ENCODE results near the gene RTEL1.

The RTEL1 gene

DNA sequence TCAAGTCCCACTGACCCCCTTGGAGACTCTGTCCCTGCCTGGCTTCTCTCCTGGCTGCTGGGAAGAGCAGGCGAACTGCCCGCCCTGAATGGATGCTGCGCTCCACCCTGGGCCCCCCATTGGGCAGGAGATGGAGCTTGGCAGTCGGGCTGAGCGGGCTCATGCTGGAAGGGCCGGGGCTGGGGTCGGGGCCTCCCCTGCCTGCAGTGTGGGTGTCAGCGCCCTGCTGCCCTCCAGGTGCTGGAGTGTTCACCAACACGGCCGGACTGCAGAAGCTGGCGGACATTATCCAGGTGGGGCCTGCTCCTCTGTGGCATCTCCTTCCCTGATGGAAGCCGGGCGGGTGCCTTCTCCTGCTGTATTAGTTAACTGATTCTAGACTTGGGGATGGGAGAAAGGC is 22.3 kb downstream of the RTEL1 start:
- H3K4me3 ChIP-seq (ENCODE audit: low read depth, low read length) = no peak overlapping the region
- no peaks in the 10 kb centered on the region for H3K27me3 ChIP-seq (ENCODE audit: control insufficient read depth, insufficient read depth, low read length)
- no peaks in the 10 kb centered on the region for H3K4me1 ChIP-seq (ENCODE audit: control insufficient read depth, insufficient read depth, low read length)
- H3K36me3 ChIP-seq (ENCODE audit: control insufficient read depth, insufficient read depth, low read length) = peaks cover 35% of the 10 kb centered on the region
- no peaks in the 10 kb centered on the region for H3K9me3 ChIP-seq (ENCODE audit: control insufficient read depth, insufficient read depth, low read length)
- H3K9ac ChIP-seq (ENCODE audit: low read depth, low read length) = no peak overlapping the region

DNA sequence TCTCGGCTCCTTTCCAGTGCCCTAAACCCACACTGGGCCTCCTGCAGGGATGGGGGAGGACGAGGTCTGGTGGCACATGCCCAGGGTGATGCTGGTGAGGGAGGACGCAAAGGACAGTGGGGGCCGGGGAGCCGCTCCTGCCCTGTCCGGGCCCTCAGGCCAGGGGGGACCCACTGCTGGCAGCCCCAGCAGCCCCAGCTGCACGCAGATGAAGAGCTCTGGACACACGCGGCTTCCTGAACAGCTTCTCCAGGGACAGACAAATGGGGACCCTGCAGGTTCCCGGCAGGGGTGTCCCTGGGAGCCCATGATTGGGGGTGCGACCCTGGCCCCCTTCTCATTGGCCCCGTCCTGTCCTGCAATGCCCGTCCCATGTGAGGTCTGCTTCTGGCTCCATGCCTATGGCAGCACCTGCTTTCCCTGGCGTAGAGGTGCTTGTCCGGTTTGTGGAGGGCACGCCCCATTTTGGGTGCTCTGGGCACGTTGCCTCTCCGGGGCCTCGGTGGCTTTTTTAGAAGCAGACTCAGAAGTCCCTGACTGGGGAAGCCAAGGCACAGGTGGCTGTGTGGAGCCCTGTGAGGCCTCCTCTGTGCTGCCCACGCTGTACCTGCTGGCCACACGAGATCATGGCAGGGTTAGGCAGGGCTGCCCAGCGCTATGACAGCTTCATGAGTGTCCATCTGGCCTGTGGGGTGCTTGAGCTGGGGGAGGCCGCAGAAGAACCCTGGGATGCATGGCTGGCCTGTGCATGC is 22.9 kb downstream of the RTEL1 start:
- H3K27me3 ChIP-seq (ENCODE audit: control insufficient read depth, insufficient read depth, low read length) = no peaks in the 10 kb centered on the region
- H3K4me1 ChIP-seq (ENCODE audit: control insufficient read depth, insufficient read depth, low read length) = no peaks in the 10 kb centered on the region
- peaks cover 29% of the 10 kb centered on the region for H3K36me3 ChIP-seq (ENCODE audit: control insufficient read depth, insufficient read depth, low read length)
- H3K9me3 ChIP-seq (ENCODE audit: control insufficient read depth, insufficient read depth, low read length) = no peaks in the 10 kb centered on the region
- no peak overlapping the region for H3K4me3 ChIP-seq (ENCODE audit: low read depth, low read length)
- no peak overlapping the region for H3K9ac ChIP-seq (ENCODE audit: low read depth, low read length)

DNA sequence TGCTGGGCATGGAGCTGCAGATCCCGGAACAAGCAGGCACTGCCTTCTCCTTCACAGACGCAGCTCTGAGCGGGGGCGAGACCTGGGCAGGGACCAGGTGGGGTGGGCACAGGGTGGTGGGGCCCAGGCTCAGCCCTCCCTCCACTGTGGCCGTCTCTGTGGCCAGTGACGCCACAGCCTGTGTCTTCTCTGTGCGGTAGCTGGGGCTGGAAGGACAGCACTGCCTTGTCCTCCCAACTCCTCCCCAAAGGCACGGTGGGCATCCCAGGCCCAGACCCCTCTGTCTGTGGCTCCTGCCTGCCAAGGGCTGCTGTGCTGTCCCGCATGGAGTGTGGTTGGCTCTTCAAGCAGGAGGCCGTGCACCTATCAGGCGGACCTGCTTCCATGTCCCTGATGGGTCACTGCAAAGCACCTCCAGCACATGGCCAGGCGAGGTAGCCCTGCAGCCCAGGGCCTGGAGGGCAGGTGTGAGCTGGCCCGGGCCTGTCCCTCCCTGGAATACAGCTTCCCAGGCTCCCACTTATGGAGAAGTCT is 23.6 kb downstream of the RTEL1 start:
- no peaks in the 10 kb centered on the region for H3K27me3 ChIP-seq (ENCODE audit: control insufficient read depth, insufficient read depth, low read length)
- no peaks in the 10 kb centered on the region for H3K4me1 ChIP-seq (ENCODE audit: control insufficient read depth, insufficient read depth, low read length)
- no peaks in the 10 kb centered on the region for H3K9me3 ChIP-seq (ENCODE audit: control insufficient read depth, insufficient read depth, low read length)
- peaks cover 25% of the 10 kb centered on the region for H3K36me3 ChIP-seq (ENCODE audit: control insufficient read depth, insufficient read depth, low read length)
- no peak overlapping the region for H3K4me3 ChIP-seq (ENCODE audit: low read depth, low read length)
- H3K9ac ChIP-seq (ENCODE audit: low read depth, low read length) = no peak overlapping the region

DNA sequence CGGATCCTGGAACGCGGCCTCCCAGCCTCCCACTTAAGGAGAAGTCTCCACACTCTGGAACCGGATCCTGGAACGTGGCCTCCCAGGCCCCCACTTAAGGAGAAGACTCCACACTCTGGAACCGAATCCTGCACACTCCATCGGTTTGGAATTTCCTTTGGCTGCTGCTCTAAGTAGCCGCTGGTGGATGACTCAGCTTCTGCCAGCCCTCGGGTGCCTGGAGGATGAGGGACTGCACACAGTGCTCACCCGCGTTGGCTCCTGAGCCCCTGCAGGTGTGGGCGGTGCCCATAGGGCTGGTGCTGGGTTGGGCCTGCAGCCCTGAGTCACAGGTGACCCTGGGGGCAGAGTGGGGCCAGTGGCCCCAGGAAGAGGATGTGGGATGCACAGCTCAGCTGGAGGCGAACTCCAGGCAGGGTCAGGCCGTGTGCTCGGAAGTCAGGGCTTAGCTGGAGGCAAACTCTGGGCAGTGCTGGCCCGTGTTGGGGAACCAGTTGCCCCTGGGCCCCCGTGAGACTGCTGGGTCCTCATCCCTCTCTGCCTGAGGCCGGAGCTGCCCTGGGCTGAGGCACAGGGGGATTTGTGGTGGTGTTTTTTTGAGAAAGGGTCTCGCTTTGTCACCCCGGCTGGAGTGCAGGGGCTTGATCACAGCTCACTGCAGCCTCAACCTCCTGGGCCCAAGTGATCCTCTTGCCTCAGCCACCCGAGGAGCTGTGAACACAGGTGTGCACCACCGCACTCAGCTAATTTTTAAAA is 24.4 kb downstream of the RTEL1 start:
- Histone ChIP-seq H3K9ac (ENCODE audit: low read depth, low read length) (no peak overlapping the region), H3K36me3 (ENCODE audit: control insufficient read depth, insufficient read depth, low read length) (peaks cover 23% of the 10 kb centered on the region), H3K4me1 (ENCODE audit: control insufficient read depth, insufficient read depth, low read length) (no peaks in the 10 kb centered on the region)

DNA sequence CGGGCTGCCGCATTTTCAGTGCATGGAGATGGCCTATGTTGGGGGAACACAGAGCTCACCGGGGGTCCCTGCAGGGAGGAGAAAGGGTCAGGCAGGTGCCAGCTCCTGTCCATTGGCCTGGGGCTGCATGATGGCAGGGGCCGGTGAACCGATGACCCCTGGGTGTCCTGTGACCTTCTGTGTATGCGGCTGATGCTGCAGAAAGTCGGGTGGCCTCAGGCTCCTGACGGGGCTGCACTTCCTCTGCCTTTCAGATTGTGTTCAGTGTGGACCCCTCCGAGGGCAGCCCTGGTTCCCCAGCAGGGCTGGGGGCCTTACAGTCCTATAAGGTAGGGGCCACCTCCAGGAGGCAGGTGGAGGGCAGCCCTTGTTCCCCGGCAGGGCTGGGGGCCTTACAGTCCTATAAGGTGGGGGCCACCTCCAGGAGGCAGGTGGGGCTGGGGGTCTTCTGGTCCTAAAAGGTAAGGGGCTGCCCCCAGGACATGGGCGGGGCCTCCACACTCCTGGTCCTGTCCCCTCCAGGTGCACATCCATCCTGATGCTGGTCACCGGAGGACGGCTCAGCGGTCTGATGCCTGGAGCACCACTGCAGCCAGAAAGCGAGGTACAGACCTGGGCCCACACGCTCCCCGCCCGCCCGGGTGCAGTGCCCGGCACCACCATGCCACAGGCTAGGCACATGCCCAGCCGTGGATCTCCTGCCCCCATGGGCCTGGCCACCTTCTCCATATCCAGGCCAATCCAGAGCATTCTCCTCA is 27.3 kb downstream of the RTEL1 start:
- no peaks in the 10 kb centered on the region for H3K4me1 ChIP-seq (ENCODE audit: control insufficient read depth, insufficient read depth, low read length)
- H3K9me3 ChIP-seq (ENCODE audit: control insufficient read depth, insufficient read depth, low read length) = no peaks in the 10 kb centered on the region
- no peak overlapping the region for H3K4me3 ChIP-seq (ENCODE audit: low read depth, low read length)
- no peak overlapping the region for H3K9ac ChIP-seq (ENCODE audit: low read depth, low read length)
- peaks cover 18% of the 10 kb centered on the region for H3K36me3 ChIP-seq (ENCODE audit: control insufficient read depth, insufficient read depth, low read length)
- no peaks in the 10 kb centered on the region for H3K27me3 ChIP-seq (ENCODE audit: control insufficient read depth, insufficient read depth, low read length)

More for the DNA sequence above, 24.4 kb downstream of the RTEL1 start:
- no peak overlapping the region for H3K4me3 ChIP-seq (ENCODE audit: low read depth, low read length)
- no peaks in the 10 kb centered on the region for H3K27me3 ChIP-seq (ENCODE audit: control insufficient read depth, insufficient read depth, low read length)
- no peaks in the 10 kb centered on the region for H3K9me3 ChIP-seq (ENCODE audit: control insufficient read depth, insufficient read depth, low read length)

DNA sequence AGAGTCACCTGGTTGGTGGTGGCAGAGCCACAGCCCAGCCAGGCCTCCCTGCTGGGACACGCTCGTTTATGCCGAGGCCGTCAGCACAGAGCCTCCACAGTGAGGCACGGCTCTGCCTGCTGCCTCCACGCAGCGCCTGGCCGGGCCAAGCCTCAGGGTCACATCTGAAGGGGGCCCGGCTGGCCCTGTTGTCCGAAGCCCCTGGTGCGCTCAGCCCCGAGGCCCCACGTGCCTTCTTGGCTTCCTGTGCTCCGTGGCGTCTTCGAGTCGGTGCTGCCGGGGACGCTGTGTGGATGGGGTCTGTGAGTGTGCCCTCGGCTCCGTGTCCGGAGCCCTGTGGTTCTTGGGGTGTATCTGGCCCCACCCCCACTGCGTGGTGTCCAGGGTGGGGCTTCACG is 28.0 kb downstream of the RTEL1 start:
- Histone ChIP-seq H3K9ac (ENCODE audit: low read depth, low read length) (peak overlapping the region; percentile 47), H3K4me3 (ENCODE audit: low read depth, low read length) (no peak overlapping the region), H3K36me3 (ENCODE audit: control insufficient read depth, insufficient read depth, low read length) (peaks cover 19% of the 10 kb centered on the region), H3K9me3 (ENCODE audit: control insufficient read depth, insufficient read depth, low read length) (no peaks in the 10 kb centered on the region), H3K4me1 (ENCODE audit: control insufficient read depth, insufficient read depth, low read length) (no peaks in the 10 kb centered on the region), H3K27me3 (ENCODE audit: control insufficient read depth, insufficient read depth, low read length) (no peaks in the 10 kb centered on the region)

DNA sequence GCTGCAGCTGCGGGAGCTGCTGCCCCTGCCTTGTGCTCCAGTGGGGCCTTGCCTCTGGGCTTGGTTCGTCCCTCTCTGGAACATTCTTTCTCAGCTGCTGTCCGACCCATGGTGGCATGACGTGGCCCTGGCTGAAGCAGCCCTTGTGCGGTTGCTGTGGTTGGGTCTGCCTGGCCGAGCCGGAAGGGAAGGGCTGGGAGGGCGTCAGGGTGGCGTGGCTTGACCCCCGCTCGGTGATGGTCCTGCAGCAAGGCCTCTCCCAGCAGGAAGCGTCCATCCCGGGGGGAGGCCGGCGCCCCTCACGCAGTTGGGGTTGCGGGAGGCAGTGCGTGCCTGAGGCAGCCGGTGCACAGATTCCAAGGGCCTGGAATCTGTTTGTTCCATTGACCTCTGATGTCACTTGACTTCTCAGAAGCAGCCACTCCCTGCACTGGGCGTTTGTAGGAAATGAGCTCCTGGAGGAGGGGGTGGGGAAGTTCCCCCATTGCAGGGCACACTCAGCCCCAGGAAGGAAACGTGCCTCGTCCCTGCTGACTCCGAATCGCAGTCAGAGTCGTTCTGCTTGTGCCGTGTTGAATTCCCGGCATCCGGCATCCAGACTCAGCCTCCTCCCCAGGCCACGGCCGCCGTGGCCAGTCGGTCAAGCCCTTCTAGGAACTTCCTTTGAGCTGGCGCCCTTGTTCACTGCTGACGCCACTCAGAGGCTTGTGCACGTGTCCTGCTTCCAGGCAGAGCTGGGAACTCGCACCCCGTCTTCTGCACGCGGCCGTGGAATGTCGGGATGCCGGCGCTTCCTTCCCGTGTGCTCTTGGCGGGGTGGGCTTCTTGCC is 28.6 kb downstream of the RTEL1 start:
- H3K27me3 ChIP-seq (ENCODE audit: control insufficient read depth, insufficient read depth, low read length) = no peaks in the 10 kb centered on the region
- peak overlapping the region; percentile 47 for H3K9ac ChIP-seq (ENCODE audit: low read depth, low read length)
- no peaks in the 10 kb centered on the region for H3K4me1 ChIP-seq (ENCODE audit: control insufficient read depth, insufficient read depth, low read length)
- no peaks in the 10 kb centered on the region for H3K9me3 ChIP-seq (ENCODE audit: control insufficient read depth, insufficient read depth, low read length)
- H3K4me3 ChIP-seq (ENCODE audit: low read depth, low read length) = no peak overlapping the region
- H3K36me3 ChIP-seq (ENCODE audit: control insufficient read depth, insufficient read depth, low read length) = peaks cover 24% of the 10 kb centered on the region

DNA sequence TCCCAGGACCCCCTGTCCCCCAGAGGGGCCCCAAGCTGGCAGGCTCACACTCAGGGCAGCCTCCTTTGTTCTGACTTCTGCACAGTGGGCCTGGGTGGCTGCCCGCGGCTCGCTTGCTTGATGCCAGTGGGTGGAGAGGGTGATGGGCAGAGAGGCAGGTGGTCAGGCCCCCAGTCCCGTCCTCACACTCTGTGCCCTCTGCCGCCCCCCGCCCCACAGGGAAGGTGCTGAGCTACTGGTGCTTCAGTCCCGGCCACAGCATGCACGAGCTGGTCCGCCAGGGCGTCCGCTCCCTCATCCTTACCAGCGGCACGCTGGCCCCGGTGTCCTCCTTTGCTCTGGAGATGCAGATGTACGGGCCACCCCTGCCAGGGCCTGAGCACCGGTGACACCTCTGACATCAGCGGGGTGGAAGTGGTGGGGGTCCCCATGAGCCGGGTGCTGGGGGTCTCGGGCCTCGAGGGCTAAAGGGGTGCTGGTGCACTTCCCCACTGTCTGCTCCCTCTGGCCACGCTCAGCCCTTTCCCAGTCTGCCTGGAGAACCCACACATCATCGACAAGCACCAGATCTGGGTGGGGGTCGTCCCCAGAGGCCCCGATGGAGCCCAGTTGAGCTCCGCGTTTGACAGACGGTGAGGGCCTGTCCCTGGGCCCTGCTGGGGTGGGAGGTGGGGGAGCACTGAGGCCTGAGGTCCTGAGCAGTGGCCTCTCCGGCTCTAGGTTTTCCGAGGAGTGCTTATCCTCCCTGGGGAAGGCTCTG is 29.5 kb downstream of the RTEL1 start:
- no peaks in the 10 kb centered on the region for H3K9me3 ChIP-seq (ENCODE audit: control insufficient read depth, insufficient read depth, low read length)
- no peak overlapping the region for H3K9ac ChIP-seq (ENCODE audit: low read depth, low read length)
- H3K4me3 ChIP-seq (ENCODE audit: low read depth, low read length) = no peak overlapping the region
- H3K27me3 ChIP-seq (ENCODE audit: control insufficient read depth, insufficient read depth, low read length) = no peaks in the 10 kb centered on the region
- H3K36me3 ChIP-seq (ENCODE audit: control insufficient read depth, insufficient read depth, low read length) = peaks cover 22% of the 10 kb centered on the region
- no peaks in the 10 kb centered on the region for H3K4me1 ChIP-seq (ENCODE audit: control insufficient read depth, insufficient read depth, low read length)

DNA sequence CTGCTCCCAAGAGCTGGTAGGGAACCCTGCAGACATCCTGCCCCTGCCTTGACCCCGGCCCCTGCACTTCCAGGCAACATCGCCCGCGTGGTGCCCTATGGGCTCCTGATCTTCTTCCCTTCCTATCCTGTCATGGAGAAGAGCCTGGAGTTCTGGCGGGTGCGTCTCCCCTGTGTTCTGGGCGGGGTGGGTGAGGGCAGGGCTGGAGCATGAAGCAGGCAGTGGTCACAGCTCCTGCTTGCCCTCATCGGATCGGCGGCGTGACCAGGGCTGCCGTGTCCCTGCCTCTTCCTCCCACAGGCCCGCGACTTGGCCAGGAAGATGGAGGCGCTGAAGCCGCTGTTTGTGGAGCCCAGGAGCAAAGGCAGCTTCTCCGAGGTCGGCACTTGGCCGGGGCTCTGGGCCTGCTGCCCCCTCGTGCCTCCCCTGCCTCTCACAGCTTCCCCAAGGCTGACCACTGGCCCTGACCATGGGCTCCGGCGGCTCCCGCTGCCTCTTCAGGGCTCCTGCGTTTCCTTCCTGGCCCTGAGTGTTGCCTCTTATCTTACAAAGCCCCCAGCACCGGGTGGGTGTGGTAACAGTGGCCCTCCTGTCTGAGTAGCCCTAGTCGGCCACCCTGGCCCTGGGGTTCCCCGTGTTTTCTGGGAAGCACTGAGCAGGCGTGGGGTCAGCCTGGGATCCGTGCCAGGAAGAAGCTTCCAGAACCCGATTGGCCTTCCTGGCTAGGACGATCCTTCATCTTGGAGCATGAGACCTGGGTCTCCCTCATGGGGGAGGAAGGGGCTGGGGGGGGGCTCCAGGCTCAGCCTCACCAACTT is 30.3 kb downstream of the RTEL1 start:
- H3K4me1 ChIP-seq (ENCODE audit: control insufficient read depth, insufficient read depth, low read length) = no peaks in the 10 kb centered on the region
- H3K27me3 ChIP-seq (ENCODE audit: control insufficient read depth, insufficient read depth, low read length) = no peaks in the 10 kb centered on the region
- no peaks in the 10 kb centered on the region for H3K9me3 ChIP-seq (ENCODE audit: control insufficient read depth, insufficient read depth, low read length)
- no peak overlapping the region for H3K4me3 ChIP-seq (ENCODE audit: low read depth, low read length)
- H3K9ac ChIP-seq (ENCODE audit: low read depth, low read length) = no peak overlapping the region
- peaks cover 25% of the 10 kb centered on the region for H3K36me3 ChIP-seq (ENCODE audit: control insufficient read depth, insufficient read depth, low read length)

Data from iPS-15b (cell line).